ENCODE measurements around the gene TEK. TPM values are rescaled to one million over a fixed set of nuclear protein-coding genes. Genes with fewer than 3 reads are reported as not detected.

TEK gene
- total and polyA plus RNA-seq, 4 donors: 5.9 to 76.1 (median 24.9) TPM

DNA sequence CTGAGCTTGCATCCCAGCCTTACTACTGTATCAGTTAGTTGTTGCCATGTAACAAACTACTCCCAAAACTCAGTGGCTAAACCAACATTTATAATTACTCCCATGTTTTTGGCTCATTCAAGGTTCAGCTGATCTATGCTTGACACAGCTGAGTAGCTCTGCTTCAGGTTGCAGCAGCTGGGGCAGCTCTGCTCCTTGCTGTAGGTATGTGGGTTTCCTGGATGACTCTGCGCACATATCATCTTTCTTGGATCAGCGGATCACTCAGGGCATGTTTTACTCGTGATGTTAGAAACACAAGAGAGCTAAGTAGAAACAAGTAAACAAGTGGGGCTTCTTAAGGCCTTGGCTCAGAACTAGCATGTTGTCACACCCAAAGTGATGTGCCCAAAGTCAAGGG is 15.1 kb downstream of the TEK start:
- no peak for ATAC-seq (ENCODE audit: insufficient read depth, low FRiP score)
- no peaks in the 10 kb centered on the region for H3K27me3 ChIP-seq (ENCODE audit: control insufficient read depth in 3 of 3, insufficient read depth in 3 of 3, low read length in 2 of 3)
- 55 to 73% methylated on average over 3 of the region's 3 CpGs for WGBS, 2 donors
- DNase-seq: peak in 1 of 3 donors; percentile 47
- no peak overlapping the region for H3K9ac ChIP-seq (ENCODE audit: insufficient read depth in 1 of 2, low read length in 2 of 2)
- TF ChIP-seq, protein P1, sequence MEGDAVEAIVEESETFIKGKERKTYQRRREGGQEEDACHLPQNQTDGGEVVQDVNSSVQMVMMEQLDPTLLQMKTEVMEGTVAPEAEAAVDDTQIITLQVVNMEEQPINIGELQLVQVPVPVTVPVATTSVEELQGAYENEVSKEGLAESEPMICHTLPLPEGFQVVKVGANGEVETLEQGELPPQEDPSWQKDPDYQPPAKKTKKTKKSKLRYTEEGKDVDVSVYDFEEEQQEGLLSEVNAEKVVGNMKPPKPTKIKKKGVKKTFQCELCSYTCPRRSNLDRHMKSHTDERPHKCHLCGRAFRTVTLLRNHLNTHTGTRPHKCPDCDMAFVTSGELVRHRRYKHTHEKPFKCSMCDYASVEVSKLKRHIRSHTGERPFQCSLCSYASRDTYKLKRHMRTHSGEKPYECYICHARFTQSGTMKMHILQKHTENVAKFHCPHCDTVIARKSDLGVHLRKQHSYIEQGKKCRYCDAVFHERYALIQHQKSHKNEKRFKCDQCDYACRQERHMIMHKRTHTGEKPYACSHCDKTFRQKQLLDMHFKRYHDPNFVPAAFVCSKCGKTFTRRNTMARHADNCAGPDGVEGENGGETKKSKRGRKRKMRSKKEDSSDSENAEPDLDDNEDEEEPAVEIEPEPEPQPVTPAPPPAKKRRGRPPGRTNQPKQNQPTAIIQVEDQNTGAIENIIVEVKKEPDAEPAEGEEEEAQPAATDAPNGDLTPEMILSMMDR (IDR thresholded peaks at IDR 0.05; ENCODE audit: control extremely low read depth, extremely low read depth): no peak
- no peak overlapping the region for H3K27ac ChIP-seq (ENCODE audit: low read depth in 1 of 2, low read length in 1 of 2)
- H3K4me3 ChIP-seq: no peak overlapping the region
- H3K4me1 ChIP-seq (ENCODE audit: control insufficient read depth in 5 of 5, insufficient read depth in 5 of 5, low read length in 5 of 5): peaks cover 0 to 34% (median 7%) of the 10 kb centered on the region in 5 donors
- H3K9me3 ChIP-seq (ENCODE audit: control insufficient read depth in 4 of 4, insufficient read depth in 3 of 4, low read length in 3 of 4): no peaks in the 10 kb centered on the region
- no peaks in the 10 kb centered on the region for H3K36me3 ChIP-seq (ENCODE audit: control insufficient read depth in 4 of 4, insufficient read depth in 4 of 4, low read length in 4 of 4)

DNA sequence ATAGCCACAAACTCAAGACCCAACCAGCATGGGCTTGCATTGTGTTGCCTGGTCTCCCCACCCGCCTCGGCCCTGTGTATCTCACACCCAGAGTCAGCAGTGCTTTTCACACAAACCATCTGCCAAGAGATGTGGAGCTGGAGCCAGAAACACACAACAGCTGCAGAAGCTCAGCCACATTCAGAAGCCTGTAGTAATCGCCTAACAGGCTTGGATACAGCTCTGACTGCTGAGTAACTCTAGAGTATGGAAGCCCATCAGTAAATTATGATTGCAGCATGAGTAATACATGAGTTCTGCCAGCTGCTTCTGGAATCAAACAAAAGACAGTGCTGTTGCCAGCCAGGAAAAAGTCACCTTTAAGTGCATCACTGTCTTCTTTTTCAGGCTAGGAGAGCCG is 16.0 kb downstream of the TEK start:
- H3K27me3 ChIP-seq (ENCODE audit: control insufficient read depth in 3 of 3, insufficient read depth in 3 of 3, low read length in 2 of 3): no peaks in the 10 kb centered on the region
- H3K9me3 ChIP-seq (ENCODE audit: control insufficient read depth in 4 of 4, insufficient read depth in 3 of 4, low read length in 3 of 4): no peaks in the 10 kb centered on the region
- ATAC-seq (ENCODE audit: insufficient read depth, low FRiP score): peak; percentile 74
- H3K4me3 ChIP-seq: no peak overlapping the region
- peak overlapping the region in 1 of 2 donors; percentile 18 for H3K27ac ChIP-seq (ENCODE audit: low read depth in 1 of 2, low read length in 1 of 2)
- WGBS, 2 donors: 57 to 69% methylated on average over 4 of the region's 4 CpGs
- H3K36me3 ChIP-seq (ENCODE audit: control insufficient read depth in 4 of 4, insufficient read depth in 4 of 4, low read length in 4 of 4): no peaks in the 10 kb centered on the region
- H3K4me1 ChIP-seq (ENCODE audit: control insufficient read depth in 5 of 5, insufficient read depth in 5 of 5, low read length in 5 of 5): peaks cover 2 to 40% (median 7%) of the 10 kb centered on the region in 5 donors
- DNase-seq: peak; percentile 98 to 100 (median 100)
- TF ChIP-seq, protein P1 (IDR thresholded peaks at IDR 0.05; ENCODE audit: control extremely low read depth, extremely low read depth): no peak
- no peak overlapping the region for H3K9ac ChIP-seq (ENCODE audit: insufficient read depth in 1 of 2, low read length in 2 of 2)

DNA sequence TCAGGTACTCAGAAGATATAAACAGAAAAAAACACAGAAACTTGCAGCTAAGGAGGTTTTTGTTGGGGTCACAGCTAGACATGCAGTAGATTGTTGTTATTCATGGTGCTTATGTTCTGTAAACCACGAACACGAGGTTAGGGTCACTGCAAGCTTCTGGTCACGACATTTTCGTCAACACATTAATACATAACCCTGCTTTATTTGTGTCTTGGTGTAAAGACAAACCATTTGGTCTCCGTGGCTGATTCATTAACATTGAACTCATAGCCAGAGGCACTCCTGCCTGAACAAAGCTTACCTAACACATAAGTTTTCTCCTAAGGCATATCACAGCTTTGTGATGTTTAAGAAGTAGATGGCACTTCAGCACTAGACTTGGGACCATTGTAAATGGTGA is 16.9 kb downstream of the TEK start:
- peak in 1 of 3 donors; percentile 47 for DNase-seq
- peaks cover 2 to 40% (median 5%) of the 10 kb centered on the region in 5 donors for H3K4me1 ChIP-seq (ENCODE audit: control insufficient read depth in 5 of 5, insufficient read depth in 5 of 5, low read length in 5 of 5)
- WGBS, 2 donors: 58 to 73% methylated on average over 5 of the region's 5 CpGs
- TF ChIP-seq, protein P1 (IDR thresholded peaks at IDR 0.05; ENCODE audit: control extremely low read depth, extremely low read depth): no peak
- H3K9ac ChIP-seq (ENCODE audit: insufficient read depth in 1 of 2, low read length in 2 of 2): no peak overlapping the region
- no peaks in the 10 kb centered on the region for H3K9me3 ChIP-seq (ENCODE audit: control insufficient read depth in 4 of 4, insufficient read depth in 3 of 4, low read length in 3 of 4)
- no peak for ATAC-seq (ENCODE audit: insufficient read depth, low FRiP score)
- no peaks in the 10 kb centered on the region for H3K36me3 ChIP-seq (ENCODE audit: control insufficient read depth in 4 of 4, insufficient read depth in 4 of 4, low read length in 4 of 4)
- no peak overlapping the region for H3K27ac ChIP-seq (ENCODE audit: low read depth in 1 of 2, low read length in 1 of 2)
- no peaks in the 10 kb centered on the region for H3K27me3 ChIP-seq (ENCODE audit: control insufficient read depth in 3 of 3, insufficient read depth in 3 of 3, low read length in 2 of 3)
- H3K4me3 ChIP-seq: no peak overlapping the region

DNA sequence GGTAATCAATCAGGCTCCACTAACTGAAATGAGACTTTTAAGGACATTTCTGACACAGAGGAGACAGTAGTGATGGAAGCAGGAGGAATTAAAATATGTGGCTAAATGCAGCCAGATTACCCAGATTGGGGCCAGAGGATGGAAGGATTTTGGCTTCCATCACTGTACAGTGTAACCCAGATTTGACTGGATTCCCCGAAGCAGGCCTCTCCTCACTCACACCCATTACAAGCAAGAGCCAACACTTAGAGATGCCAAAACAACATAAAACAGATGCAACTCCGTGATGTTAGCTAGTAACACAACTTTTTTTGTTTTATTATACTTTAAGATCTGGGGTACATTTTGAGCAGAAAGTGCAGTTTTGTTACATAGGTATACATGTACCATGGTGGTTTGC is 17.6 kb downstream of the TEK start:
- 76 to 82% methylated on average over 2 of the region's 2 CpGs for WGBS, 2 donors
- Histone ChIP-seq H3K27ac (ENCODE audit: low read depth in 1 of 2, low read length in 1 of 2) (no peak overlapping the region), H3K9me3 (ENCODE audit: control insufficient read depth in 4 of 4, insufficient read depth in 3 of 4, low read length in 3 of 4) (no peaks in the 10 kb centered on the region), H3K4me3 (no peak overlapping the region), H3K27me3 (ENCODE audit: control insufficient read depth in 3 of 3, insufficient read depth in 3 of 3, low read length in 2 of 3) (no peaks in the 10 kb centered on the region), H3K4me1 (ENCODE audit: control insufficient read depth in 5 of 5, insufficient read depth in 5 of 5, low read length in 5 of 5) (peaks cover 2 to 40% (median 5%) of the 10 kb centered on the region in 5 donors), H3K9ac (ENCODE audit: insufficient read depth in 1 of 2, low read length in 2 of 2) (no peak overlapping the region), H3K36me3 (ENCODE audit: control insufficient read depth in 4 of 4, insufficient read depth in 4 of 4, low read length in 4 of 4) (no peaks in the 10 kb centered on the region)
- TF ChIP-seq, protein P1 (IDR thresholded peaks at IDR 0.05; ENCODE audit: control extremely low read depth, extremely low read depth): no peak
- ATAC-seq (ENCODE audit: insufficient read depth, low FRiP score) (no peak), DNase-seq (peak; percentile 71 to 94 (median 88))
